Activated T-cell treated with anti-CD3 and anti-CD28 coated beads, Interleukin-2, amount 50 U/mL, for 24 hours (primary cell): ENCODE data around the gene COG7.

Source experiments
- DNase-seq: peaks from one replicate; pipeline ENCODE4 v3.0.0-alpha.2; 2020
- H3K27ac Mint-ChIP-seq: 2 replicates; pipeline ENCODE4 v1.8.0; 2020; ENCODE audit warnings: mild to moderate bottlenecking, mixed read lengths
- H3K27me3 Mint-ChIP-seq: 2 replicates; pipeline ENCODE4 v1.8.0; 2020; ENCODE audit warnings: mixed read lengths
- H3K36me3 Mint-ChIP-seq: 2 replicates; pipeline ENCODE4 v1.8.0; 2020; ENCODE audit warnings: low read depth, mixed read lengths
- H3K4me1 Mint-ChIP-seq: 2 replicates; pipeline ENCODE4 v1.8.0; 2020; ENCODE audit warnings: low read depth, mixed read lengths
- H3K4me3 Mint-ChIP-seq: 2 replicates; pipeline ENCODE4 v1.8.0; 2020; ENCODE audit warnings: mild to moderate bottlenecking, moderate library complexity, mixed read lengths
- H3K9me3 Mint-ChIP-seq: 2 replicates; pipeline ENCODE4 v1.8.0; 2020; ENCODE audit warnings: mixed read lengths

Gene COG7

GRCh38 chr16:23357761-23358290 is 95.2 kb downstream of the COG7 start:
- Mint-ChIP-seq H3K36me3 (no peaks in the 10 kb centered on the region), H3K9me3 (no peaks in the 10 kb centered on the region), H3K27me3 (peaks cover 8% of the 10 kb centered on the region), H3K4me1 (no peaks in the 10 kb centered on the region), H3K4me3 (no peak overlapping the region), H3K27ac (no peak overlapping the region)
- DNase-seq = no peak

GRCh38 chr16:23356941-23357340 is 96.0 kb downstream of the COG7 start:
- Mint-ChIP-seq H3K36me3 (no peaks in the 10 kb centered on the region), H3K4me3 (no peak overlapping the region), H3K27ac (no peak overlapping the region), H3K9me3 (no peaks in the 10 kb centered on the region), H3K27me3 (peaks cover 15% of the 10 kb centered on the region), H3K4me1 (no peaks in the 10 kb centered on the region)
- no peak for DNase-seq

GRCh38 chr16:23355106-23355670 is 97.8 kb downstream of the COG7 start:
- no peak for DNase-seq
- Mint-ChIP-seq H3K36me3 (no peaks in the 10 kb centered on the region), H3K27me3 (peaks cover 15% of the 10 kb centered on the region), H3K27ac (no peak overlapping the region), H3K9me3 (no peaks in the 10 kb centered on the region), H3K4me1 (no peaks in the 10 kb centered on the region), H3K4me3 (no peak overlapping the region)

- no peak overlapping the region for H3K4me3 Mint-ChIP-seq
- peaks cover 14% of the 10 kb centered on the region for H3K27me3 Mint-ChIP-seq
- H3K36me3 Mint-ChIP-seq = no peaks in the 10 kb centered on the region
- no peak for DNase-seq
- no peak overlapping the region for H3K27ac Mint-ChIP-seq
- H3K9me3 Mint-ChIP-seq = no peaks in the 10 kb centered on the region
- no peaks in the 10 kb centered on the region for H3K4me1 Mint-ChIP-seq
Measured at GRCh38 chr16:23354246-23354645, 98.7 kb downstream of the COG7 start.

- H3K4me3 Mint-ChIP-seq = no peak overlapping the region
- DNase-seq = no peak
- H3K9me3 Mint-ChIP-seq = no peaks in the 10 kb centered on the region
- no peaks in the 10 kb centered on the region for H3K4me1 Mint-ChIP-seq
- peaks cover 16% of the 10 kb centered on the region for H3K27me3 Mint-ChIP-seq
- no peaks in the 10 kb centered on the region for H3K36me3 Mint-ChIP-seq
- H3K27ac Mint-ChIP-seq = no peak overlapping the region
Measured at GRCh38 chr16:23353440-23353839, 99.5 kb downstream of the COG7 start.

- H3K27me3 Mint-ChIP-seq = peaks cover 21% of the 10 kb centered on the region
- no peaks in the 10 kb centered on the region for H3K9me3 Mint-ChIP-seq
- no peaks in the 10 kb centered on the region for H3K4me1 Mint-ChIP-seq
- no peaks in the 10 kb centered on the region for H3K36me3 Mint-ChIP-seq
- no peak overlapping the region for H3K4me3 Mint-ChIP-seq
- DNase-seq = no peak
- no peak overlapping the region for H3K27ac Mint-ChIP-seq
Measured at GRCh38 chr16:23351360-23351759, 101.6 kb downstream of the COG7 start.

- no peak for DNase-seq
- H3K27me3 Mint-ChIP-seq = peaks cover 21% of the 10 kb centered on the region
Measured at GRCh38 chr16:23348579-23349469, 104.2 kb downstream of the COG7 start.

GRCh38 chr16:23345237-23345636 is 107.8 kb downstream of the COG7 start:
- peaks cover 15% of the 10 kb centered on the region for H3K27me3 Mint-ChIP-seq
- H3K36me3 Mint-ChIP-seq = no peaks in the 10 kb centered on the region
- no peak for DNase-seq
- H3K4me3 Mint-ChIP-seq = no peak overlapping the region
- H3K4me1 Mint-ChIP-seq = no peaks in the 10 kb centered on the region
- no peak overlapping the region for H3K27ac Mint-ChIP-seq
- H3K9me3 Mint-ChIP-seq = no peaks in the 10 kb centered on the region

More at GRCh38 chr16:23348579-23349469, 104.2 kb downstream of the COG7 start:
- H3K4me3 Mint-ChIP-seq = no peak overlapping the region
- H3K4me1 Mint-ChIP-seq = no peaks in the 10 kb centered on the region
- H3K36me3 Mint-ChIP-seq = no peaks in the 10 kb centered on the region
- H3K9me3 Mint-ChIP-seq = no peaks in the 10 kb centered on the region
- no peak overlapping the region for H3K27ac Mint-ChIP-seq

GRCh38 chr16:23343643-23344612 is 109.1 kb downstream of the COG7 start:
- Mint-ChIP-seq H3K27me3 (peaks cover 17% of the 10 kb centered on the region), H3K36me3 (no peaks in the 10 kb centered on the region), H3K27ac (no peak overlapping the region), H3K9me3 (no peaks in the 10 kb centered on the region), H3K4me1 (no peaks in the 10 kb centered on the region), H3K4me3 (no peak overlapping the region)
- no peak for DNase-seq

GRCh38 chr16:23342083-23342640 is 110.8 kb downstream of the COG7 start:
- H3K4me3 Mint-ChIP-seq = no peak overlapping the region
- no peaks in the 10 kb centered on the region for H3K9me3 Mint-ChIP-seq
- peaks cover 12% of the 10 kb centered on the region for H3K27me3 Mint-ChIP-seq
- no peaks in the 10 kb centered on the region for H3K4me1 Mint-ChIP-seq
- no peak overlapping the region for H3K27ac Mint-ChIP-seq
- DNase-seq = no peak
- no peaks in the 10 kb centered on the region for H3K36me3 Mint-ChIP-seq

GRCh38 chr16:23339787-23340186 is 113.2 kb downstream of the COG7 start:
- Mint-ChIP-seq H3K36me3 (no peaks in the 10 kb centered on the region), H3K4me1 (peaks cover 4% of the 10 kb centered on the region), H3K27me3 (peaks cover 14% of the 10 kb centered on the region)

More at GRCh38 chr16:23339787-23340186, 113.2 kb downstream of the COG7 start:
- no peak for DNase-seq
- Mint-ChIP-seq H3K27ac (no peak overlapping the region), H3K4me3 (no peak overlapping the region), H3K9me3 (no peaks in the 10 kb centered on the region)
